ENCODE data around the gene KANK4. TPM values are rescaled to one million over a fixed set of nuclear protein-coding genes. Genes with fewer than 3 reads are reported as not detected.

The KANK4 gene
- total RNA-seq, 6 experiments from 2014 or later, result not detected

- Mint-ChIP-seq H3K4me3 (no peak overlapping the region), H3K27me3 (ENCODE audit: insufficient read depth) (peaks cover 14% of the 10 kb centered on the region), H3K27ac (no peak overlapping the region), H3K4me1 (ENCODE audit: low read depth) (no peaks in the 10 kb centered on the region), H3K9me3 (no peaks in the 10 kb centered on the region), H3K36me3 (ENCODE audit: low read depth) (no peaks in the 10 kb centered on the region)
- no peak for DNase-seq
- no peak for TF ChIP-seq CTCF (IDR thresholded peaks at IDR 0.05)
These were observed 13.2 kb downstream of the KANK4 start for GRCh38 chr1:62306065-62306464.

GRCh38 chr1:62304975-62305374 is 14.3 kb downstream of the KANK4 start:
- peaks cover 8% of the 10 kb centered on the region for H3K27me3 Mint-ChIP-seq (ENCODE audit: insufficient read depth)
- no peak overlapping the region for H3K4me3 Mint-ChIP-seq
- no peak for DNase-seq
- H3K36me3 Mint-ChIP-seq (ENCODE audit: low read depth), result no peaks in the 10 kb centered on the region
- no peaks in the 10 kb centered on the region for H3K4me1 Mint-ChIP-seq (ENCODE audit: low read depth)
- no peak for TF ChIP-seq CTCF (IDR thresholded peaks at IDR 0.05)
- H3K9me3 Mint-ChIP-seq, result no peaks in the 10 kb centered on the region
- no peak overlapping the region for H3K27ac Mint-ChIP-seq

- Mint-ChIP-seq H3K4me3 (no peak overlapping the region), H3K27me3 (ENCODE audit: insufficient read depth) (peaks cover 5% of the 10 kb centered on the region), H3K9me3 (no peaks in the 10 kb centered on the region; the same call in 1 of the 2 replicates), H3K36me3 (ENCODE audit: low read depth) (no peaks in the 10 kb centered on the region), H3K27ac (no peak overlapping the region), H3K4me1 (ENCODE audit: low read depth) (no peaks in the 10 kb centered on the region)
- no peak for DNase-seq
- no peak for TF ChIP-seq CTCF (IDR thresholded peaks at IDR 0.05)
These were observed 14.7 kb downstream of the KANK4 start for GRCh38 chr1:62304515-62304914.

- Mint-ChIP-seq H3K27ac (no peak overlapping the region), H3K4me1 (ENCODE audit: low read depth) (no peaks in the 10 kb centered on the region)
These were observed 17.4 kb downstream of the KANK4 start for GRCh38 chr1:62301726-62302390.

GRCh38 chr1:62299426-62300200 is 19.6 kb downstream of the KANK4 start:
- Mint-ChIP-seq H3K27ac (no peak overlapping the region), H3K4me1 (ENCODE audit: low read depth) (peaks cover 11% of the 10 kb centered on the region; the same call in 1 of the 2 replicates), H3K4me3 (no peak overlapping the region), H3K27me3 (ENCODE audit: insufficient read depth) (peaks cover 6% of the 10 kb centered on the region), H3K9me3 (no peaks in the 10 kb centered on the region; the same call in 1 of the 2 replicates), H3K36me3 (ENCODE audit: low read depth) (no peaks in the 10 kb centered on the region)
- DNase-seq, result no peak
- TF ChIP-seq CTCF (IDR thresholded peaks at IDR 0.05), result no peak

More at GRCh38 chr1:62301726-62302390, 17.4 kb downstream of the KANK4 start:
- H3K36me3 Mint-ChIP-seq (ENCODE audit: low read depth), result no peaks in the 10 kb centered on the region
- TF ChIP-seq CTCF (IDR thresholded peaks at IDR 0.05), result no peak
- peaks cover 6% of the 10 kb centered on the region for H3K27me3 Mint-ChIP-seq (ENCODE audit: insufficient read depth)
- no peak overlapping the region for H3K4me3 Mint-ChIP-seq
- no peak for DNase-seq
- H3K9me3 Mint-ChIP-seq, result no peaks in the 10 kb centered on the region; the same call in 1 of the 2 replicates
